HEK293 (cell line): ENCODE results near the gene ADCY6.

Experiments used
- CTCF ChIA-PET: fragments of 350-600 bp; formaldehyde crosslinking; extraction: SDS; loops from one replicate; lab custom pipeline; 2021; ENCODE audit warnings: antibody characterized with exemption; lab: Yijun Ruan, JAX
- POLR2A ChIA-PET: fragments of 300-600 bp; formaldehyde crosslinking; extraction: SDS; loops from one replicate; lab custom pipeline; 2020; ENCODE audit warnings: antibody characterized with exemption, inconsistent platforms; lab: Yijun Ruan, JAX
- H3K27ac ChIP-seq: fragments of 200-500 bp; sonication (Bioruptor generic); 2 replicates; pipeline ENCODE4 v1.5.1; 2014; ENCODE audit warnings: low read depth, low read length, control low read depth, inconsistent platforms; ENCODE audit errors: extremely low read depth
- H3K36me3 ChIP-seq, 2 experiments: fragments of 200-500 bp in 1 of 2; sonication (Bioruptor generic) in 1 of 2; 1 replicate in 1 of 2; 2 replicates in 1 of 2; pipeline ENCODE4 v1.5.1; 2014 to 2017; ENCODE audit warnings: inconsistent platforms in 2 of 2, low read length in 2 of 2; ENCODE audit not compliant: control insufficient read depth in 2 of 2, insufficient read depth in 1 of 2
- H3K4me1 ChIP-seq: fragments of 200-500 bp; sonication (Bioruptor generic); 2 replicates; pipeline ENCODE4 v1.5.1; 2014; ENCODE audit warnings: mild to moderate bottlenecking, low read length, inconsistent platforms; ENCODE audit not compliant: control insufficient read depth, insufficient read depth
- H3K4me3 ChIP-seq: 2 replicates; pipeline ENCODE4 v1.5.1; 2011; ENCODE audit warnings: low read depth, mild to moderate bottlenecking, control low read depth, low read length, moderate library complexity
- H3K9me3 ChIP-seq: fragments of 200-500 bp; sonication (Bioruptor generic); 2 replicates; pipeline ENCODE4 v1.5.1; 2014; ENCODE audit warnings: low read depth, low read length, inconsistent platforms; ENCODE audit not compliant: control insufficient read depth, insufficient read depth
- EGR2 ChIP-seq: fragments of 450-650 bp; formaldehyde crosslinking; IDR thresholded peaks from 2 replicates; pipeline ENCODE4 v1.5.1; 2016; ENCODE audit warnings: low read depth, missing biosample characterization, missing genetic modification characterization
- FEZF1 ChIP-seq: fragments of 450-650 bp; formaldehyde crosslinking; IDR thresholded peaks from 2 replicates; pipeline ENCODE4 v1.5.1; 2016; ENCODE audit warnings: missing biosample characterization, missing genetic modification characterization
- GLIS2 ChIP-seq: fragments of 450-650 bp; formaldehyde crosslinking; IDR thresholded peaks from 2 replicates; pipeline ENCODE4 v1.5.1; 2016; ENCODE audit warnings: missing biosample characterization, missing genetic modification characterization
- HOXC10 ChIP-seq: sonication (generic); formaldehyde crosslinking; IDR thresholded peaks from 2 replicates; pipeline ENCODE4 v1.8.1; 2023; ENCODE audit warnings: mild to moderate bottlenecking, missing genetic modification reagents
- PBX3 ChIP-seq: sonication (generic); formaldehyde crosslinking; IDR thresholded peaks from 2 replicates; pipeline ENCODE4 v1.8.1; 2022; ENCODE audit warnings: mild to moderate bottlenecking, moderate library complexity, missing genetic modification reagents
- PRDM1 ChIP-seq: fragments of 450-650 bp; formaldehyde crosslinking; IDR thresholded peaks from 2 replicates; pipeline ENCODE4; 2016; ENCODE audit warnings: missing biosample characterization, missing genetic modification characterization
- REST ChIP-seq: fragments of 450-650 bp; formaldehyde crosslinking; IDR thresholded peaks from 2 replicates; pipeline ENCODE4 v1.5.1; 2016; ENCODE audit warnings: missing biosample characterization, missing genetic modification characterization
- ZEB2 ChIP-seq: fragments of 450-650 bp; formaldehyde crosslinking; IDR thresholded peaks from 2 replicates; pipeline ENCODE4 v1.5.1; 2016; ENCODE audit warnings: missing biosample characterization, missing genetic modification characterization
- ZNF148 ChIP-seq: fragments of 450-650 bp; formaldehyde crosslinking; IDR thresholded peaks from 2 replicates; pipeline ENCODE4 v1.5.0; 2017; ENCODE audit warnings: missing biosample characterization, missing genetic modification characterization, borderline replicate concordance
- ZNF248 ChIP-seq: fragments of 450-650 bp; formaldehyde crosslinking; IDR thresholded peaks from 2 replicates; pipeline ENCODE4 v1.5.1; 2017; ENCODE audit warnings: missing biosample characterization, missing genetic modification characterization
- ZNF311 ChIP-seq: fragments of 450-650 bp; formaldehyde crosslinking; IDR thresholded peaks from 2 replicates; pipeline ENCODE4 v1.5.1; 2017; ENCODE audit warnings: missing biosample characterization, missing genetic modification characterization, borderline replicate concordance
- ZNF366 ChIP-seq: fragments of 450-650 bp; formaldehyde crosslinking; conservative IDR thresholded peaks from 2 replicates; pipeline ENCODE4 v1.5.1; 2016; ENCODE audit warnings: missing biosample characterization, missing genetic modification characterization
- ZNF398 ChIP-seq: fragments of 450-650 bp; formaldehyde crosslinking; IDR thresholded peaks from 2 replicates; pipeline ENCODE4 v1.5.1; 2017; ENCODE audit warnings: missing biosample characterization, missing genetic modification characterization
- ZNF404 ChIP-seq: fragments of 450-650 bp; formaldehyde crosslinking; IDR thresholded peaks from 2 replicates; pipeline ENCODE4 v1.5.1; 2017; ENCODE audit warnings: missing biosample characterization, missing genetic modification characterization
- ZNF473 ChIP-seq: fragments of 450-650 bp; formaldehyde crosslinking; IDR thresholded peaks from 2 replicates; pipeline ENCODE4 v1.5.1; 2017; ENCODE audit warnings: missing biosample characterization, missing genetic modification characterization
- ZNF530 ChIP-seq: fragments of 450-650 bp; formaldehyde crosslinking; IDR thresholded peaks from 2 replicates; pipeline ENCODE4 v1.5.1; 2016; ENCODE audit warnings: low read depth, missing biosample characterization, missing genetic modification characterization
- ZNF560 ChIP-seq: fragments of 450-650 bp; formaldehyde crosslinking; IDR thresholded peaks from 2 replicates; pipeline ENCODE4 v1.5.1; 2017; ENCODE audit warnings: missing biosample characterization, missing genetic modification characterization, borderline replicate concordance
- ZNF600 ChIP-seq: fragments of 450-650 bp; formaldehyde crosslinking; IDR thresholded peaks from 2 replicates; pipeline ENCODE4 v1.5.1; 2016; ENCODE audit warnings: missing biosample characterization, missing genetic modification characterization

ADCY6 gene

GRCh38 chr12:48832321-48833060, 43.6 kb upstream of the ADCY6 start:
- no peak for TF ChIP-seq PBX3
- no peak for TF ChIP-seq ZNF248
- TF ChIP-seq ZNF398 (tag by site-specific recombination), result no peak
- TF ChIP-seq ZNF148, result no peak
- no peak for TF ChIP-seq ZNF473
- no peak for TF ChIP-seq ZNF404 (tag by site-specific recombination)
- no peak for TF ChIP-seq GLIS2 (tag by site-specific recombination)
- no peak for TF ChIP-seq FEZF1
- no peak for TF ChIP-seq ZEB2 (tag by site-specific recombination)
- Histone ChIP-seq H3K27ac (no peak overlapping the region), H3K36me3 (peaks cover 32 to 95% of the 10 kb centered on the region in 2 experiments), H3K4me3 (no peak overlapping the region), H3K4me1 (no peaks in the 10 kb centered on the region), H3K9me3 (no peaks in the 10 kb centered on the region)
- ChIA-PET POLR2A (interaction anchor here (1.6 kb wide), 1 partner anchor 13 kb away, joined by 4 read pairs; no protein-coding TSS in a partner anchor), CTCF (interaction anchor here (0.7 to 2.1 kb wide), 5 partner anchors 15 to 89 kb away, joined by 3 to 10 read pairs (median 4); partner anchors contain the start of gene CACNB3)

- H3K36me3 ChIP-seq, result peaks cover 31 to 95% of the 10 kb centered on the region in 2 experiments; a peak in 2 of 3 replicates
- CTCF ChIA-PET, result interaction anchor here (0.9 to 2.1 kb wide), 2 partner anchors 59 to 157 kb away, joined by 3 to 10 read pairs; no protein-coding TSS in a partner anchor
- no peak for TF ChIP-seq EGR2 (tag by site-specific recombination)
- peak; percentile 66 for TF ChIP-seq ZNF366 (tag by site-specific recombination)
- peak; percentile 93 for TF ChIP-seq PRDM1 (tag by site-specific recombination)
- H3K4me1 ChIP-seq, result no peaks in the 10 kb centered on the region
- POLR2A ChIA-PET, result interaction anchor here (2.3 kb wide), 1 partner anchor 21 kb away, joined by 12 read pairs; the partner anchor contains the start of gene DDX23
- H3K4me3 ChIP-seq, result no peak overlapping the region
- H3K9me3 ChIP-seq, result no peaks in the 10 kb centered on the region
- H3K27ac ChIP-seq, result no peak overlapping the region
Measured at GRCh38 chr12:48831257-48831656, 42.4 kb upstream of the ADCY6 start.

- no peak for TF ChIP-seq ZNF311 (tag by site-specific recombination)
- TF ChIP-seq HOXC10, result no peak
- TF ChIP-seq ZNF560, result no peak
- no peak for TF ChIP-seq ZNF530 (tag by site-specific recombination)
- TF ChIP-seq REST, result peak; percentile 64; the same call in 1 of the 2 replicates
- TF ChIP-seq ZNF600, result peak; percentile 51; the same call in 1 of the 2 replicates
- Histone ChIP-seq H3K4me1 (no peaks in the 10 kb centered on the region), H3K27ac (no peak overlapping the region; the same call in 1 of the 2 replicates), H3K36me3 (peaks cover 14 to 97% of the 10 kb centered on the region in 2 experiments; a peak in 2 of 3 replicates), H3K4me3 (no peak overlapping the region), H3K9me3 (no peaks in the 10 kb centered on the region)
- ChIA-PET POLR2A (interaction anchor here (0.6 to 1.2 kb wide), 3 partner anchors 9 to 82 kb away, joined by 3 read pairs; no protein-coding TSS in a partner anchor), CTCF (interaction anchor here (0.7 to 2.1 kb wide), 2 partner anchors 62 to 215 kb away, joined by 3 to 6 read pairs; no protein-coding TSS in a partner anchor)
Measured at GRCh38 chr12:48828841-48829575, 40.1 kb upstream of the ADCY6 start.
